HepG2 (cell line): ENCODE measurements around the gene FAM228B. TPM values are rescaled to one million over a fixed set of nuclear protein-coding genes. Genes with fewer than 3 reads are reported as not detected.

ENCODE experiments used
- ATAC-seq: fragments of 200-7000 bp; cut with Tn5 transposase; 3 replicates; pipeline ENCODE4 v1.9.1; 2020; ENCODE audit warnings: mild to moderate bottlenecking, moderate library complexity
- BruUV-seq: library from RNA; stranded (reverse); fragments of 400-500 nt; replicated peaks from 2 replicates; lab custom pipeline; 2021; lab: Mats Ljungman, UMichigan
- CTCF ChIA-PET: fragments of 300-600 bp; formaldehyde crosslinking; extraction: SDS; loops from one replicate; lab custom pipeline; 2021; ENCODE audit warnings: low total read pairs, inconsistent platforms, low intra/inter-chr PET ratio; lab: Yijun Ruan, JAX
- POLR2A ChIA-PET: fragments of 350-600 bp; sonication (Branson Sonifier 250); formaldehyde crosslinking; loops from one replicate; lab custom pipeline; 2020; ENCODE audit warnings: antibody characterized with exemption, inconsistent platforms; lab: Yijun Ruan, JAX
- DNase-seq: peaks from one replicate; pipeline ENCODE4 v3.0.0-alpha.2; 2015; ENCODE audit warnings: low spot score
- FAIRE-seq: peaks from 3 replicates; lab custom pipeline; 2011; peaks lifted over from hg19 to GRCh38; lab: Jason Lieb, UNC
- H2AFZ ChIP-seq: one replicate; pipeline ENCODE4 v1.6.1; 2011; ENCODE audit warnings: low read length, inconsistent platforms
- H3K27ac ChIP-seq: fragments of 300-600 bp; 3 replicates; pipeline ENCODE4 v1.8.0; 2011; ENCODE audit warnings: mixed run types, mild to moderate bottlenecking, mixed read lengths, low read length, inconsistent platforms; ENCODE audit not compliant: insufficient read depth; ENCODE audit errors: extremely low read length
- H3K27me3 ChIP-seq, 2 experiments: fragments of 200-600 bp in 1 of 2; 2 replicates in 1 of 2; 3 replicates in 1 of 2; pipeline versions ENCODE4 v1.6.0 to v1.8.0; 2011; ENCODE audit warnings: low read length in 2 of 2, mild to moderate bottlenecking in 2 of 2, moderate library complexity in 2 of 2, inconsistent platforms in 1 of 2; ENCODE audit not compliant: insufficient read depth in 2 of 2, control insufficient read depth in 1 of 2
- H3K36me3 ChIP-seq, 2 experiments: fragments of 200-600 bp in 1 of 2; replicated peaks in 1 of 2; 2 replicates in 1 of 2; 3 replicates in 1 of 2; pipeline versions ENCODE4 v1.5.1 to v1.8.0; 2011; ENCODE audit warnings: low read length in 2 of 2, inconsistent platforms in 1 of 2; ENCODE audit not compliant: insufficient read depth in 2 of 2, control insufficient read depth in 1 of 2
- H3K4me1 ChIP-seq: 2 replicates; pipeline ENCODE4 v1.5.1; 2012; ENCODE audit warnings: low read length, inconsistent platforms; ENCODE audit not compliant: insufficient read depth
- H3K4me2 ChIP-seq: 2 replicates; pipeline ENCODE4 v1.6.0; 2011; ENCODE audit warnings: low read depth, low read length, inconsistent platforms
- H3K4me3 ChIP-seq, 3 experiments: fragments of 200-600 bp in 1 of 3; sonication (generic), shearing (Covaris generic) in 1 of 3; replicated peaks in 1 of 3; 2 replicates each; pipeline ENCODE4 v1.5.1; 2011 to 2016; ENCODE audit warnings: low read length in 3 of 3, inconsistent platforms in 2 of 3, low read depth in 2 of 3, mild to moderate bottlenecking in 2 of 3, control low read depth in 1 of 3, mixed read lengths in 1 of 3; ENCODE audit not compliant: insufficient read depth in 1 of 3
- H3K79me2 ChIP-seq: one replicate; pipeline ENCODE4 v1.6.1; 2011; ENCODE audit warnings: low read length, inconsistent platforms; ENCODE audit not compliant: insufficient read depth
- H3K9ac ChIP-seq: 2 replicates; pipeline ENCODE4 v1.6.0; 2011; ENCODE audit warnings: mild to moderate bottlenecking, low read depth, low read length, inconsistent platforms; ENCODE audit not compliant: insufficient read depth
- H3K9me3 ChIP-seq: 2 replicates; pipeline ENCODE4 v1.5.1; 2012; ENCODE audit warnings: mild to moderate bottlenecking, low read length
- H4K20me1 ChIP-seq: 2 replicates; pipeline ENCODE4 v1.6.0; 2011; ENCODE audit warnings: inconsistent platforms, mild to moderate bottlenecking, low read length, moderate library complexity; ENCODE audit not compliant: insufficient read depth
- FOXO4 ChIP-seq: sonication (generic); formaldehyde crosslinking; conservative IDR thresholded peaks from 2 replicates; pipeline ENCODE4 v1.8.1; 2023; ENCODE audit warnings: missing genetic modification reagents
- MED1 ChIP-seq: sonication (generic); formaldehyde crosslinking; IDR thresholded peaks from 2 replicates; pipeline ENCODE4 v1.4.0; 2020; ENCODE audit warnings: missing genetic modification reagents
- RORA ChIP-seq: sonication (generic); formaldehyde crosslinking; IDR thresholded peaks from 2 replicates; pipeline ENCODE4 v1.5.0; 2020; ENCODE audit warnings: mild to moderate bottlenecking, missing genetic modification reagents, moderate library complexity
- ZFP82 ChIP-seq: sonication (generic); formaldehyde crosslinking; IDR thresholded peaks from 2 replicates; pipeline ENCODE4 v1.5.1; 2020; ENCODE audit warnings: mild to moderate bottlenecking, missing genetic modification reagents, borderline replicate concordance
- ZNF18 ChIP-seq: sonication (generic); formaldehyde crosslinking; IDR thresholded peaks from 2 replicates; pipeline ENCODE4 v1.8.0; 2022; ENCODE audit warnings: mild to moderate bottlenecking, missing genetic modification reagents; ENCODE audit not compliant: insufficient replicate concordance
- ZNF547 ChIP-seq: sonication (generic); formaldehyde crosslinking; IDR thresholded peaks from 2 replicates; pipeline ENCODE4 v1.5.1; 2020; ENCODE audit warnings: mild to moderate bottlenecking, missing genetic modification reagents
- ZNF687 ChIP-seq: sonication (generic); formaldehyde crosslinking; IDR thresholded peaks from 2 replicates; pipeline ENCODE4 v1.5.1; 2020; ENCODE audit warnings: mild to moderate bottlenecking, missing genetic modification reagents, moderate library complexity
- WGBS: methylation state at CpG from one replicate; pipeline ENCODE4 v1.1.6; 2017; ENCODE audit warnings: low lambda C conversion rate; 5-methylcytosine and 5-hydroxymethylcytosine counted together
- in situ Hi-C: cut with HindIII; loops from 2 replicates; pipeline ENCODE4 v1.10.0; 2017; ENCODE audit warnings: low pct_unique_long_range_greater_than_20kb; ENCODE audit not compliant: extremely low pct_ligation_motif_present
- intact Hi-C: fragments of 100-400 bp; cut with micrococcal nuclease; formaldehyde crosslinking; loops from one replicate; pipeline ENCODE4 v1.10.0; 2022; ENCODE audit not compliant: unreplicated experiment
- polyA plus RNA-seq, 8 experiments: library from polyadenylated mRNA; depleted of rRNA in 3 of 8; stranded (reverse) in 7 of 8; unstranded in 1 of 8; fragments of >200 nt; fragmentation: Illumina TruSeq in 4 of 8; extraction: Trizol in 4 of 8; gene quantifications; 2 replicates each; pipeline versions ENCODE4 v1.2.1 to v1.2.3, GENCODE V29; 2011 to 2016; ENCODE audit warnings: low read depth in 4 of 8, missing spikeins in 1 of 8, mixed read lengths in 1 of 8; ENCODE audit not compliant: insufficient read depth in 1 of 8
- total RNA-seq, 5 experiments: library from RNA; depleted of rRNA; stranded (reverse); fragments of >200 nt; fragmentation: Illumina TruSeq; extraction: Trizol; gene quantifications; 2 replicates each; pipeline ENCODE4 v1.2.3, GENCODE V29; 2016; ENCODE audit warnings: low read depth in 1 of 5

Gene FAM228B
- total and polyA plus RNA-seq, 2 of the 13 experiments (the other 11 are each of a cell fraction or from before 2014, with no cell fraction given): 0.79 to 1.1 TPM

- ATAC-seq: no peak
- H3K36me3 ChIP-seq: peaks cover 5 to 9% of the 10 kb centered on the region in 2 experiments; a peak in 3 of 5 replicates
- H3K9me3 ChIP-seq: no peaks in the 10 kb centered on the region
- POLR2A ChIA-PET: interaction anchor here (1.0 to 3.4 kb wide), 26 partner anchors 7 to 317 kb away, joined by 3 to 99 read pairs (median 8); partner anchors contain the start of genes ATAD2B, FAM228B, ITSN2 and PFN4
- 69% methylated on average over 7 of the region's 8 CpGs for WGBS
- in situ Hi-C loops: loop anchor here (10.0 kb wide), 1 partner anchor 82 kb away; no protein-coding TSS in a partner anchor
- H3K9ac ChIP-seq: peak overlapping the region; percentile 79
- no peaks in the 10 kb centered on the region for H3K79me2 ChIP-seq
- peak overlapping the region; percentile 89 for H3K27ac ChIP-seq
- H3K4me2 ChIP-seq: peak overlapping the region; percentile 91
- intact Hi-C loops: loop anchor here (5.0 kb wide), 1 partner anchor 261 kb away; no protein-coding TSS in a partner anchor
- FAIRE-seq: no peak
- no peaks in the 10 kb centered on the region; a peak in 1 of 5 replicates for H3K27me3 ChIP-seq
- DNase-seq: no peak
- peak overlapping the region; percentile 69 for H2AFZ ChIP-seq
- H3K4me1 ChIP-seq: peaks cover 21% of the 10 kb centered on the region
- TF ChIP-seq FOXO4: peak; percentile 66; the same call in 1 of the 2 replicates
- TF ChIP-seq MED1: no peak
- peak; percentile 31; the same call in 1 of the 2 replicates for TF ChIP-seq ZNF547 (CRISPR knock-in tag)
- TF ChIP-seq ZNF687 (CRISPR knock-in tag): peak; percentile 32
- 0 out of 2 replicates have a peak, but pooled peaks have one; percentile 21 for TF ChIP-seq RORA
- TF ChIP-seq ZFP82 (CRISPR knock-in tag): peak; percentile 1; the same call in 1 of the 2 replicates
- TF ChIP-seq ZNF18 (CRISPR knock-in tag): no peak
- TF ChIP-seq, all 625 proteins: peak for 5
- H4K20me1 ChIP-seq: no peaks in the 10 kb centered on the region
- BruUV-seq: no TSS peak
- peak overlapping the region; percentile 67 to 84 (median 74) for H3K4me3 ChIP-seq
- CTCF ChIA-PET: interaction anchor here (0.6 to 3.5 kb wide), 4 partner anchors 69 to 156 kb away, joined by 4 to 71 read pairs (median 14); partner anchors contain the start of gene ATAD2B
Measured at GRCh38 chr2:24082787-24083566, 40.3 kb upstream of the FAM228B start.
